HuH-7.5 (cell line): ENCODE data around the gene SESTD1.

ENCODE experiments used
- DNase-seq: peaks from one replicate; pipeline ENCODE4 v3.0.0; 2011; ENCODE audit warnings: low spot score

Gene SESTD1

GRCh38 chr2:179264368-179265081, at the start of gene SESTD1:
SESTD1 (minus strand) TSS chr2:179264832; CDS start chr2:179191841, 72,991 bp downstream.
- DNase-seq = peak; percentile 43

DNA sequence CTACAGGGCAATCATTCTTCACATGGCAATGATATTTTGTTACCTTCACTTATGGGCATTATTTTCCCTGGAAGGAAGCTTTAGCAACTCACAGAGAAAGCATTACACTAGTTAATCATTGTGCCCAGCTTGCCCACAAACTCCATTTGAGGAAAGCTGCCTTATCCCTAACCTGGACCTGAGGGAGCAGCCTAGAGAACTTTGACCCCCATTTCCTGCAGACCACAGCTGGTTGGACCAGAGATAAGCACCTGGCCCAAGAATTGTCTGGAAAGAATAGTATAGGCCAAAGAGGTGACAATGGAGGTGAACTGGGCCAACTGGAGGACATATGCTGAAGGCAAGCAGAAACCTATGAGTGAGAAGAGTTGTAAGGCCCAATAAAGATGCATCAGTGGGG, 48.4 kb upstream of the SESTD1 start:
- DNase-seq = no peak

DNA sequence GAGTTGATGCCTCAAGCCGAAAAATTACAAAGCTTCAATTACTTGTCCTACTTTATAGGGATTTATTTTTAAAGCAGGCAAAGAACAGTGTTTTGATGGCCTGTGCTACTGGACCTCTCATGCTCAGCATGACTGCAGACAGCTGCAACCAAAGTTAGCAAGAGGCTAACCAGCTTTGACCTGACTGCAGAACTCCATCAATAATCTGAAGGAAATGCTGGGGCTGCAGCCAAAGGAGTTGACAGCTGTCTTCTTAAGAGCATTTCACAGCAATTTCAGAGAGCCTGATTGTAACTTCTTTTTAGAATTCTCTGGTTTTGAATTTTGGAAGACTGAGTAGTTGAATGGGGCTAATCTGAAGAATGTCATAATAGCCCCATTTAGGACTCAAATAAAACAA, 46.5 kb upstream of the SESTD1 start:
- no peak for DNase-seq

- no peak for DNase-seq
Observed at GRCh38 chr2:179307616-179308371, 43.2 kb upstream of the SESTD1 start.

DNA sequence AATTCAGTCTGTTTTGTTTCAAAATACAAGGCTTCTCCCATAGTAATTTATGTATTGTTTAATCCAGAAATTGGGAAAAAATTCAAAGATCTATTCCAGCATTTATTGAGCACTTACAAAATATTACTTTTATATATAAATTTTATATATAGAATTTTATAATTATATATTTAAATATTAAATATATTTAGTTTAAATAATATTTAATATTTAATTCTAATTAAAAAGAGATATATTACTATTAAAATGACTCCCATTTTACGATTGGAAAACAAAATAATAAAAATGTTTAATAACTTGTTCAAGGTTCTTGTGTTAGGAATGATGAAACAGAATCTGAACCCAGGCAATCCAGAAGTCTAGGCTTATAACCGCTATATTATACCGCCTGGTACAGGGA, 40.5 kb upstream of the SESTD1 start:
- no peak for DNase-seq

- no peak for DNase-seq
Observed at GRCh38 chr2:179304424-179304823, 39.8 kb upstream of the SESTD1 start.

DNA sequence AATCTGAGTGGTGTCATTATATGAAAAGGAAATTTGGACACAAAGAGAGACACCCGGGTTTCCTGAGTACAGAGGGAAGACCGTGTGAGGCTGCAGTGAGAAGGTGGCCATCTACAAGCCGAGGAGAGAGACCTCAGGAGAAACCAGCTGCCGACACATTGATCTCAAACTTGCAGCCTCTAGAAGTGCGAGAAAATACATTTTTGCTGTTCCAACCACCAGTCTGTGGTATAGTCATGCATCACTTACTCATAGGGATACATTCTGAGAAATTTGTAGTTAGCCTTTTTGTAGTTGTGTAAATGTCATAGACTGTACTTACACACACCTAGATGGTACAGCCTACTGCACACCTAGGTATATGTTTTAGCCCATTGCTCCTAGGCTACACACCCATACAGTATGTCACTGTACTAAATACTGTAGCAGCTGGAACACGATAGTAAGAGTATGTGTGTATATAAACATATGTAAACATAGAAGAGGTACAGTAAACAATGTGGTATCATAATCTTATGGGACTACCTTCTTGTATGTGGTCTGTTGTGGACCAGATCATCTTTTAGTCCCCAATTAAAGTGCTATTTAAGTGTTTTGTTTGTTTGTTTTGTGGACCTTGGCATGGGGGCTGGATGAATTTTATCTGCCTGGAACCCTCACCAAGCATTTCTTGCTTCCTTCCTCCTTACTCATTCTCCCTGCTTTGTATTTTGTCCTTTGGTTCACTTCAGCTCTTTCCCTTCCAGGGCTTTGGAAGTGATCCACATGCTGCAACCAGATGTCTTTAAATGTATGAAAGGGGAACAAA, 38.3 kb upstream of the SESTD1 start:
- DNase-seq = no peak

GRCh38 chr2:179302149-179302548, 37.5 kb upstream of the SESTD1 start:
- no peak for DNase-seq

GRCh38 chr2:179298666-179299065, 34.0 kb upstream of the SESTD1 start:
- no peak for DNase-seq

- DNase-seq = no peak
Observed at GRCh38 chr2:179297927-179298326, 33.3 kb upstream of the SESTD1 start.

- DNase-seq = no peak
Observed at GRCh38 chr2:179290329-179290728, 25.7 kb upstream of the SESTD1 start.

DNA sequence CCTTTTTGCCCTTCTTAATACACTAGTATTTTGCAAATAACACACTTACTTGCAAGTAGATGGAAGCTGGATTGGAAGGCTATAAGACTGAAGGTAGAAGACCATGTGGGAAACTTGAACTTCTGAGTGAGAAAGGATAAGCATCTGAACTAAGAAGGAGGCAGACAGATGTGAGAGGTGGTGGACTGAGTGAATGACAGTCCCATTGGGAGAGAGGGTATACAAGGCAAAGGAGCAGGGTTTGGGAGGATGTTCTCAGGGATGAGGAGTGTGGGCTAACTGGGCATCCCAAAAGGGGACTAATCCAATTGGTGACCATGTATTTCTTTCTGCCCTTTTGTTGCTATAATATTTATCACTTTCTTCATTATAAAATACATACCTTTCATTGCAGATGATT, 20.4 kb upstream of the SESTD1 start:
- no peak for DNase-seq

GRCh38 chr2:179277429-179278196, 13.0 kb upstream of the SESTD1 start:
- DNase-seq = no peak

GRCh38 chr2:179275253-179276012, 10.8 kb upstream of the SESTD1 start:
- DNase-seq = no peak

GRCh38 chr2:179274749-179275148, 10.1 kb upstream of the SESTD1 start:
- DNase-seq = no peak

GRCh38 chr2:179273461-179273962, 8.9 kb upstream of the SESTD1 start:
- DNase-seq = no peak

- DNase-seq = no peak
Observed at GRCh38 chr2:179272406-179273192, 8.0 kb upstream of the SESTD1 start.

DNA sequence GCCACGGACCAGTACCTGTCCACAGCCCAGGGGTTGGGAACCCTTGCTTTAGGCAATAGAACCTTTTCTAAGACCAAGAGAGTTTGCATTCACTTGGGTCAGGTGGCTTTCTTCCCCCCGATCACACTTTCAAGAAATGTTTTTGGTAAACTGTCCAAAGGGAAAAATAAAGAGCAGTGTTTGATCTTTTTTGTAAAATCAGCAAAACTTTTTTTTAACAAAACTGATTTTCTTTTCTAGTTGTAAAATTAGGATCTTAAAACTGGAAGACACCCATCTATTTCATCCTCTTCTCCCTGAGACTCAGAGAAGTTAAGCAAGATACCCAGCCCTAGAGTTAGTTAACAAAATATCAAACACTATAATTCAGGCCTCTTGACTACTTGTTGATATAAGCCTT, 6.1 kb upstream of the SESTD1 start:
- no peak for DNase-seq

GRCh38 chr2:179268277-179268925, 3.8 kb upstream of the SESTD1 start:
- no peak for DNase-seq

GRCh38 chr2:179266271-179266670, 1.6 kb upstream of the SESTD1 start:
- DNase-seq = no peak
